K562 (cell line): ENCODE results near the gene MBOAT1. TPM values are rescaled to one million over a fixed set of nuclear protein-coding genes. Genes with fewer than 3 reads are reported as not detected.

Source experiments
- MEF2A ChIP-seq: IDR thresholded peaks from 2 replicates; pipeline ENCODE4 v1.6.1; 2011; ENCODE audit warnings: low read depth, mild to moderate bottlenecking, low read length, moderate library complexity; ENCODE audit not compliant: control insufficient read depth
- ZBTB40 ChIP-seq, 2 experiments: fragments of 450-650 bp in 1 of 2; sonication (generic) in 1 of 2; formaldehyde crosslinking in 1 of 2; IDR thresholded peaks; 2 replicates each; pipeline versions ENCODE4 v1.7.1 to v1.9.0; 2016 to 2022; ENCODE audit warnings: inconsistent platforms in 1 of 2, mild to moderate bottlenecking in 1 of 2, missing genetic modification reagents in 1 of 2
- polyA plus RNA-seq, 8 experiments: library from polyadenylated mRNA; depleted of rRNA in 4 of 8; stranded (reverse) in 5 of 8; unstranded in 3 of 8; fragments of >200 nt; fragmentation: Nextera tagmentation in 2 of 8; fragmentation: Illumina TruSeq in 1 of 8; extraction: Ambion mirVana in 2 of 8; extraction: Trizol in 1 of 8; gene quantifications; 2 replicates each; pipeline versions ENCODE4 v1.2.1 to v1.2.3, GENCODE V29; 2011 to 2014; ENCODE audit warnings: inconsistent platforms in 1 of 8, missing spikeins in 1 of 8
- total RNA-seq, 7 experiments: library from RNA; depleted of rRNA in 6 of 7; stranded (reverse); fragments of >200 nt in 6 of 7; fragmentation: Illumina TruSeq in 2 of 7; extraction: Trizol in 2 of 7; gene quantifications; 2 replicates each; pipeline versions ENCODE4 v1.2.1 to v1.2.3, GENCODE V29; 2011 to 2021; ENCODE audit warnings: low replicate concordance in 1 of 7
- TF ChIP-seq, protein P1 (sequence below): fragments of 250-450 bp; sonication (Bioruptor Pico); IDR thresholded peaks from 2 replicates; pipeline ENCODE4 v1.4.0; 2020; ENCODE audit warnings: mild to moderate bottlenecking, moderate library complexity, borderline replicate concordance

The MBOAT1 gene
- total and polyA plus RNA-seq, 9 of the 15 experiments (the other 6 are each of a cell fraction or from before 2014, with no cell fraction given): 0.13 to 16.5 (median 10.3) TPM

- TF ChIP-seq ZBTB40 (IDR thresholded peaks at IDR 0.05) (peak; percentile 46), ZBTB40 (CRISPR knock-in tag; IDR thresholded peaks at IDR 0.05) (no peak), MEF2A (no peak)
- TF ChIP-seq, protein P1, sequence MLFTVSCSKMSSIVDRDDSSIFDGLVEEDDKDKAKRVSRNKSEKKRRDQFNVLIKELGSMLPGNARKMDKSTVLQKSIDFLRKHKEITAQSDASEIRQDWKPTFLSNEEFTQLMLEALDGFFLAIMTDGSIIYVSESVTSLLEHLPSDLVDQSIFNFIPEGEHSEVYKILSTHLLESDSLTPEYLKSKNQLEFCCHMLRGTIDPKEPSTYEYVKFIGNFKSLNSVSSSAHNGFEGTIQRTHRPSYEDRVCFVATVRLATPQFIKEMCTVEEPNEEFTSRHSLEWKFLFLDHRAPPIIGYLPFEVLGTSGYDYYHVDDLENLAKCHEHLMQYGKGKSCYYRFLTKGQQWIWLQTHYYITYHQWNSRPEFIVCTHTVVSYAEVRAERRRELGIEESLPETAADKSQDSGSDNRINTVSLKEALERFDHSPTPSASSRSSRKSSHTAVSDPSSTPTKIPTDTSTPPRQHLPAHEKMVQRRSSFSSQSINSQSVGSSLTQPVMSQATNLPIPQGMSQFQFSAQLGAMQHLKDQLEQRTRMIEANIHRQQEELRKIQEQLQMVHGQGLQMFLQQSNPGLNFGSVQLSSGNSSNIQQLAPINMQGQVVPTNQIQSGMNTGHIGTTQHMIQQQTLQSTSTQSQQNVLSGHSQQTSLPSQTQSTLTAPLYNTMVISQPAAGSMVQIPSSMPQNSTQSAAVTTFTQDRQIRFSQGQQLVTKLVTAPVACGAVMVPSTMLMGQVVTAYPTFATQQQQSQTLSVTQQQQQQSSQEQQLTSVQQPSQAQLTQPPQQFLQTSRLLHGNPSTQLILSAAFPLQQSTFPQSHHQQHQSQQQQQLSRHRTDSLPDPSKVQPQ (CRISPR knock-in tag): no peak
These were observed 1.1 kb upstream of the MBOAT1 start (continued) for GRCh38 chr6:20213271-20213798.
